H1 (cell line): ENCODE measurements around the gene GSTA2. TPM values are rescaled to one million over a fixed set of nuclear protein-coding genes. Genes with fewer than 3 reads are reported as not detected.

Experiments
- BRCA1 ChIP-seq: IDR thresholded peaks from 2 replicates; pipeline ENCODE4 v1.6.1; 2012; ENCODE audit warnings: low read depth, low read length, improper control_type of control experiment
- GABPA ChIP-seq: IDR thresholded peaks from 2 replicates; pipeline ENCODE4 v1.6.1; 2011; ENCODE audit warnings: mild to moderate bottlenecking, low read length, moderate library complexity, borderline replicate concordance; ENCODE audit not compliant: insufficient read depth
- SAP30 ChIP-seq: fragments of 300-600 bp; sonication (generic); IDR thresholded peaks from 2 replicates; pipeline ENCODE4 v1.7.1; 2012; ENCODE audit warnings: low read length, moderate library complexity, mild to moderate bottlenecking, inconsistent platforms; ENCODE audit not compliant: insufficient read depth, insufficient replicate concordance
- polyA plus RNA-seq, 7 experiments: library from polyadenylated mRNA; depleted of rRNA in 3 of 7; stranded (reverse) in 5 of 7; unstranded in 2 of 7; fragments of >200 nt in 5 of 7; fragments of 200-250 nt in 2 of 7; gene quantifications; 1 replicate in 5 of 7; 2 replicates in 1 of 7; 4 replicates in 1 of 7; pipeline versions ENCODE4 v1.2.1 to v1.2.3, GENCODE V29; 2011 to 2013; ENCODE audit warnings: missing spikeins in 2 of 7, mixed read lengths in 2 of 7
- total RNA-seq: library from RNA; stranded (reverse); fragmentation: NEBNext Ultra II Directional; extraction: Animal tissue kit (Norgen Biotek cat#: 25700); gene quantifications from 2 replicates; pipeline ENCODE4 v1.2.1, GENCODE V29; 2021
- TF ChIP-seq, protein P1 (sequence below), 3 experiments: IDR thresholded peaks; 1 replicate in 2 of 3; 2 replicates in 1 of 3; pipeline versions ENCODE4 v1.5.1 to v1.6.1; 2011; ENCODE audit warnings: low read length in 3 of 3, mild to moderate bottlenecking in 3 of 3, inconsistent platforms in 2 of 3, low read depth in 1 of 3, moderate library complexity in 1 of 3; ENCODE audit not compliant: insufficient read depth in 1 of 3; ENCODE audit errors: control extremely low read depth in 1 of 3

The GSTA2 gene
- total and polyA plus RNA-seq, 2 of the 8 experiments (the other 6 are each of a cell fraction or from before 2014, with no cell fraction given): 0.05 TPM; not detected in 1

DNA sequence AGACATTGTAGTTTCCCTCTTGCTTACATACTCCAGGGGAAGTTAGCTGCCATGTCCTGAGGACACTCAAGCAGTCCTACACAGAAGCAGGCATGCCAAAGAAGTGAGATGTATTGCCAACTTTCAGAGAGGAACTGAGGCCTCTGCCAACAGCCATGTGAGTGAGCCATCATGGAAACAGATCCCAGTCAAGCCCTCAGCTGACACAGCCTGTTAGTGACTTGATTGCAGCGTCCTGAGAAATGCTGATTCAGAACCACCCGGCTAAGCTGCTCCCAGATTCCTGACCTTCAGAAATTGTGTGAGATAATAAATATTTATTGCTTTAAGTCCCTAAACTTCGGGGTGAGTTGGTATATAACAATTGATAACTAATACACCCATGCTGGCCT, 38.1 kb downstream of the GSTA2 start (continued):
- TF ChIP-seq, protein P1, sequence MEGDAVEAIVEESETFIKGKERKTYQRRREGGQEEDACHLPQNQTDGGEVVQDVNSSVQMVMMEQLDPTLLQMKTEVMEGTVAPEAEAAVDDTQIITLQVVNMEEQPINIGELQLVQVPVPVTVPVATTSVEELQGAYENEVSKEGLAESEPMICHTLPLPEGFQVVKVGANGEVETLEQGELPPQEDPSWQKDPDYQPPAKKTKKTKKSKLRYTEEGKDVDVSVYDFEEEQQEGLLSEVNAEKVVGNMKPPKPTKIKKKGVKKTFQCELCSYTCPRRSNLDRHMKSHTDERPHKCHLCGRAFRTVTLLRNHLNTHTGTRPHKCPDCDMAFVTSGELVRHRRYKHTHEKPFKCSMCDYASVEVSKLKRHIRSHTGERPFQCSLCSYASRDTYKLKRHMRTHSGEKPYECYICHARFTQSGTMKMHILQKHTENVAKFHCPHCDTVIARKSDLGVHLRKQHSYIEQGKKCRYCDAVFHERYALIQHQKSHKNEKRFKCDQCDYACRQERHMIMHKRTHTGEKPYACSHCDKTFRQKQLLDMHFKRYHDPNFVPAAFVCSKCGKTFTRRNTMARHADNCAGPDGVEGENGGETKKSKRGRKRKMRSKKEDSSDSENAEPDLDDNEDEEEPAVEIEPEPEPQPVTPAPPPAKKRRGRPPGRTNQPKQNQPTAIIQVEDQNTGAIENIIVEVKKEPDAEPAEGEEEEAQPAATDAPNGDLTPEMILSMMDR (IDR thresholded peaks at IDR 0.05; ENCODE audit: control extremely low read depth in 1 of 3, insufficient read depth in 1 of 3, low read depth in 1 of 3, low read length in 3 of 3): no peak
- no peak for TF ChIP-seq BRCA1
- TF ChIP-seq SAP30: no peak
- TF ChIP-seq GABPA: no peak
